Myocyte (in vitro differentiated cells): ENCODE measurements around the gene LMBRD1. TPM values are rescaled to one million over a fixed set of nuclear protein-coding genes. Genes with fewer than 3 reads are reported as not detected.
A peak's percentile ranks its signal among the peaks of the same experiment; 100 is the strongest.
"Not testable (repeated sequence)": the region's sequence is repeated elsewhere in the genome, so short reads cannot be mapped to it uniquely, and the experiment has no call there.

Source experiments
- DNase-seq: peaks from one replicate; pipeline ENCODE4 v3.0.0-alpha.2; 2012; ENCODE audit warnings: low read depth
- total RNA-seq: library from RNA; depleted of rRNA; stranded (reverse); fragments of >200 nt; gene quantifications from 2 replicates; pipeline ENCODE4 v1.2.3, GENCODE V29; 2014

LMBRD1 gene
- total RNA-seq, 1 donor from 2014 or later, result 37.3 TPM

DNA sequence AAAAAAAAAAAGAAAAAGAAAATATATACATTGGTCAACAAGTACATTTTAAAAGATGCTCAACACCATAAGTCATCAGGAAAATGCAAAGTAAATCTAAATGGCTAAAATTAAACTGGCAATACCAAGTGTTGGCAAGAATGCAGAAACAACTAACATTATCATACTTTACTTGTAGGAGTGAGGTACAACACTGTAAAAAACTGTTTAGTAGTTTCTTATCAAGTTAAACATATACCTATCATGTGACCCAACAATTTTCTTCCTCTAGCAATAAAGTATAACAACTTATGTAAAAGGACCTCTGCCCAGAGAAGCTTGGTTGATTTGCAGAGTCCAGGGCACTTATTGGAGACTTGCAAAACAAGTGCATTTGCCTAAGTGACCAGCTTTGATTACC, 40.4 kb downstream of the LMBRD1 start:
- no peak for DNase-seq

- DNase-seq, result peak; percentile 22
Measured at GRCh38 chr6:69735027-69735426, 61.8 kb downstream of the LMBRD1 start.

DNA sequence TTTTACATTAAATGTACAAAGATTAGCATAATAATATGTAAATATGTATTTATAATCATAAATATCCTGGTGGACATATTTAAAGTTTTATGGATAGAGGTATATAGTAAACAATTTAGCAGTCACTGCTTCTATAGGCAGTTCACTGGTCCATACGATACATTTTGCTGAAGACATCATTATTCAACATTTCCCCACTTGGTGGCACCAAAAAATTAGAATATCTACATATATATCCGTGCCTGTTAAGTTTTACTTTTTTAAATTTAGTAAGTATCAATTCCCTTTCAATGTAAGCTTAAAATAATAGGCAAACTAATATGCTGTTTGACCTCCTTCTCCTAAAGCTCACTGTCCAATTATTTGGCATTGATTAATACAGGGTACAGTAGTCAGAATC, 64.2 kb downstream of the LMBRD1 start:
- peak; percentile 9 for DNase-seq

DNA sequence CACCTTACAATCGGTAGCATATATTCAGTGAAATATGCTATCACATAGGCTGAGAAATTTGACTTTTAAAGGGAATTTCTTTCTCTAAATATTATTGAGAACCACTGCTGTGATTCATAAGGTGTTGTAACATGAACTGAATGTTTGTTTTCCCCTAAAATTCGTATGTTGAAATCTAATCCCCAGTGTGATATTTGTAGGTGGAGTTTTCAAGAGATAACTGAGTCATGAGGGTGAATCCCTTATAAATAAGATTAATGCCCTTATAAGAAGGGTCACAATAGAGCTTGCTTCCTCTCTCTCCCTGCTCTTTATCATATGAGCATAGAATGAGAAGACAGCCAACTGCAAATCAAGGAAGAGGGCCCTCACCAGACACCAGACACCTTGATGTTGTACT, 64.8 kb downstream of the LMBRD1 start:
- no peak for DNase-seq

- DNase-seq, result peak; percentile 8
Measured at GRCh38 chr6:69729870-69730449, 66.8 kb downstream of the LMBRD1 start.

- DNase-seq, result no peak
Measured at GRCh38 chr6:69722683-69723082, 74.1 kb downstream of the LMBRD1 start.

DNA sequence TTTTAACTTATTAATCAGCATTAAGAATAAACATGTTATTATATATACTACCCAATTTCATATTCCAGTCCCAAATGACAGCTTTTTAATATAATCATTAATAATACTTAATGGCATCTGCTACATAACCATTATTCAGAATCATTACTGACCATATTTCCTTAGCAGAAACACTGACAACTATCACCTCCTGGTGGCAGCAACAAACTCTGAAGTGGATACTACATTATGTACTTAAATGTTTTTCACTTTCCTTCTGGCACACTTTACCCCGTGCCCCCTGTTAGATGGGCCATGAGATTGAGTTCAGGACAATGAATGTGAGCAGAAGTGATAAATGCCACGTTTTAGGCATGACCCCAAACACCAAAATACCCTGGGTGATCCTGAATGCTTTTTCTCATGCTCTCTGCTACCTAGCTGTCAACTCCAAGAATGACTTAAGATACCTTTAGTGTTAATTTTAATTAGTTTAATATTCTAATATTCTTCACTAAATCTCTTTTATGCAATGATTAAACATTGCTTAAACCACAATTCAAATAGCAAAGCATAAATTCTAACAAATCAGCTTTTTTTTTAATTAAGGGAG, 77.1 kb downstream of the LMBRD1 start:
- DNase-seq, result peak; percentile 44

- no peak for DNase-seq
Measured at GRCh38 chr6:69706724-69707123, 90.1 kb downstream of the LMBRD1 start.

DNA sequence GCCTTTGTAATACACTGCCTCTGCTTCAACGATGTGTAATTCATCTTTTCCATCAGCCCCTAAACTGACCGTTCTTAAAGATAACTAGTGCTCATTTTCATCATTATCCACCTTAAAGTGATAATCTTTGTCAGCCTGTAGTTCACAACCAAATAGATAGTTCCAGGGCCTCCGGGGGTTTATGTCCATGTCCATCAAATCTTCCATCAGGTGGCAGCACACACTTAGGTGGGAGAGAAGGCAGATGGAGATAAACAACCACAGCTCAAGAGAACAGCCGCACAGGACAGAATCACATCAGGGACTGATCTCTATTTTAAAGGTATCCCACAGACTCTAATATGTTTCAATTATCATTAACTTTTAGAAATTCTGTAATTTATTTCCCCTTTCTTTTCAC, 90.9 kb downstream of the LMBRD1 start:
- no peak for DNase-seq

DNA sequence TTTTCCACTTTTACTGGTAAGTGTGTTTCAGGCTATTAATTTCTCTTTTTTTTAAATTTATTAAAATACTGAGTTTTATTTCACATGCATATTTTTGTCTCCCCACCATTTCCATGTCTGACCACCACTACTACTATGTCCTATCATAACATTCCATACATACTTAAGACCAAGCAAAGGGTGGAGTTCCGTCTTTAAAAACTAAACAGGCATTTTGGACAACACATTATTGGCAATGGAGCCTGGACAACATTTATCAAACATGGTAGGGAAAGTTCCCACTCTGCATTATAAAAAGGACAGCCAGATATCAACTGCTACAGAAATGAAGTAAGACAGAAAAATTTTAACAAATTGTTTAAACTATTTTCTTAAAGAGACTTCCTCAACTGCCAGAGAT, 91.9 kb downstream of the LMBRD1 start:
- DNase-seq, result no peak

- no peak for DNase-seq
Measured at GRCh38 chr6:69699655-69700054, 97.2 kb downstream of the LMBRD1 start.

GRCh38 chr6:69696273-69696672, 100.5 kb downstream of the LMBRD1 start:
- no peak for DNase-seq

DNA sequence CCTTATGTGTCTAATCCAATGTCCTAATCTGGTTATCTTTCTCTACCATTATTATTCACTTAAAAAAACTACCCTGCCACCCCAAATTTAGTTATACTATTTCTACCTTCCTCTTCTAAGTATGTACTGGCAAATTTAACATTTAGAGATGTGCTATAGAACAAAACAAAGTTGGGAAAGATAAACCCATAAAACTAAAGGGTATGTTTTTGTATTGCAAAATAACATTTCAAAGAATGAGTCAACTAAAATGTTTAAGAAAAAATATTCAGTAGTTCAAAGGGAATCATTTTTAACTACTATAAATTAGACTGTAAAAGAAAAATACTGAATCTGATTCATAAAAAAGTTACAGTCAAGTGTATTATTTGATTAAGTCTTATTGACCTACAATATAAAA, 103.0 kb downstream of the LMBRD1 start:
- no peak for DNase-seq

DNA sequence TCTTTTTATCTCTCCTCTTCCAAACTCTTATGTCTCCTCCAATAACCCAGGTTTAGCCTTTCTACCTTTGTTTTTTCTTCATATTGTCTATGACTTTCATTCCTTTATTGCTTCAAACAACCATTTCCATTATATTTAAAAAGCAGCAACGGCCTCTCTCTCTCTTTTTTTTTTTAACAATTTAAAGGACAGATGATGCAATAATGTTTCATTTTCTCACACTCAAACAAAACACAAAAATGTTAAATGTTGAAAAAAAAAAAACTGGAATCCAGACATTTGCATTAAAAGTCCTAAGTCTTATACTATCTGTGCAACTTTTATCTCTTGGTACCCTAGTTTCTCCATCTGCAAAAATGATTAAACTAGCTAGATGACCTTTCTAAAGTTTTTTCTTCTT, 105.8 kb downstream of the LMBRD1 start:
- DNase-seq, result no peak

GRCh38 chr6:69680302-69680701, 116.5 kb downstream of the LMBRD1 start:
- DNase-seq, result no peak

- no peak for DNase-seq
Measured at GRCh38 chr6:69673298-69673697, 123.5 kb downstream of the LMBRD1 start.

DNA sequence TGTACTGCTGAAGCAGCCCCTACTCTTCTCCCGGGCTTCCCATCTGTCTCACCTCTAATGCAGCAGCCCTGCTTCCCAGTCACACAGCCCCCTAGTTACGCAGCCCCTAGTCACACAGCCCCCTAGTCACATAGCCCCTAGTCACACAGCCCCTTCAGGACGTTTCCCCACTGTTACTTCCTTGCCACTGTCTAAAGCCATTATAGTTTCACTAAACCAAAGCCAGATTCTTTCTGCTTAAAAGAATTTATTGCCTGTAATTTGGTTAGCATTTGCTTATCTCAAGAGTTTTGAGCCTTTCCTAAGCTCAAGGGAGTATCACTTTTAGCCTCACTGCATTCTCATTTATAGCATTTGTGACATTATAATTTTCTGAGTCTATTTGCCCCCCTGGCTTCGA, 127.9 kb downstream of the LMBRD1 start:
- DNase-seq, result no peak

GRCh38 chr6:69666779-69667178, 130.0 kb downstream of the LMBRD1 start:
- not testable (repeated sequence) for DNase-seq

DNA sequence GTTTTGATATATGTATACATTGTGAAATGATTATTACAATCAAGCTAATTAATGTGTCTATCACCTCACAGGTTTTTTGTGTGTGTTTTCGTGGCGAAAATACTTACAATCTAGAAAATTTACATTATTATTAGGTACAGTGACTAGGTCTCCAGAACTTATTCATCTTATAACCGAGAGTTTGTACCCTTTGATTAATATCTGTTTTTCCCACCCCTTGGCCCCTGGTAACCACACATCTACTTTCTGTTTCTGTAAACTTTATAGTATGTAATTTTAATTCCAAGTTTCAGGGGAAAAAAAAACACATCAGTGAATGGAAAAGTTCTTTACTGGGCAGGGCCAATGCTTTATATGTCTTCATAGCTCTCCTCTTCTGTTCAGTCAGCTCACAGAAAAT, 131.4 kb downstream of the LMBRD1 start:
- DNase-seq, result no peak

GRCh38 chr6:69664551-69664950, 132.3 kb downstream of the LMBRD1 start:
- DNase-seq, result no peak

- DNase-seq, result no peak
Measured at GRCh38 chr6:69663215-69663614, 133.6 kb downstream of the LMBRD1 start.

DNA sequence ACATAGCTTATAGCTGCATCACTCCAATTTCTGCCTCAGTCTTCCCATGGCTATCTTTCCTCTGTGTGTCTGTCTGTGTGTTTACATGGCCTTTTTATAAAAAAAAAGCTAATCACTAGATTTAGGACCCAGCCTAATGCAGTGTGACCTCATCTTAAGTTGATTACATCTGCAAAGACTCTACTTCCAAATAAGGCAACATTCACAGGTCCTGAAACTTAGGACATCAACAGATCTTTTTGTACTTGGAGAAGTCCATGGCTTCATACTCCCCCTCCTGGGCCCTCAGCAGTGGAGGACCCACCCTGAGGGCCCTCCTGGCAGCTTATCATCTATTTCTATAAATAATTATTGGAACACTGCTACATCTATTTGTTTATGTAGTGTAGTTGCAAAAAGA, 146.1 kb downstream of the LMBRD1 start:
- DNase-seq, result no peak

GRCh38 chr6:69647726-69648125, 149.1 kb downstream of the LMBRD1 start:
- no peak for DNase-seq

DNA sequence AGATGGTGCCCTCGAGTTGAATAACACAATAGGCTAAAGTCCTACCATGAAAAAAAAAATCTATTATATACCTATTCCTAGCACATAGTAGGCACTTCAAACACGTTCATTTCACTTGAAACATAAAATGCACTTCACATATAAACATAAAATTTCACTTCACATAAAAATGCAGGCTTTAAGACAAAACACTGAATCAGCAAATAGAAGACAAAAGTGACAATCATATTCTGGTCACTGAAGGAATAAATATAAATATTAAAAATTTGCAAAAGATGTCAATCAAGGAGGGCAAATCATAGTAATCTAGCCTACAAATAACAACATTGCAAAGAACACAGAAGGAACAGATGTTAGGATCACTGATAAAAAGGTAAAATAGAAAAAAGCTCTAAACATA, 153.1 kb downstream of the LMBRD1 start:
- DNase-seq, result no peak
